Natural killer cell (primary cell): Measurements from ENCODE around the gene MAD1L1. TPM values are rescaled to one million over a fixed set of nuclear protein-coding genes. Genes with fewer than 3 reads are reported as not detected.

ENCODE experiments used
- ATAC-seq, 3 donors: fragments of 150-1000 bp in 2 of 3; fragments of 200-7000 bp in 1 of 3; cut with Tn5 transposase; 1 replicate in 1 of 3; 2 replicates in 2 of 3; pipeline ENCODE4 v1.10.0; 2021; ENCODE audit warnings: mild to moderate bottlenecking in 2 of 3, moderate library complexity in 2 of 3
- DNase-seq, 2 donors: peaks; one replicate each; pipeline versions ENCODE4 v3.0.0 to v3.0.0-alpha.2; 2013 to 2021; ENCODE audit warnings: mixed read lengths in 1 of 2
- H3K27ac ChIP-seq: one replicate; pipeline ENCODE4 v1.5.1; 2013; ENCODE audit warnings: mild to moderate bottlenecking, low read length
- H3K27me3 ChIP-seq: one replicate; pipeline ENCODE4 v1.6.1; 2013; ENCODE audit warnings: low read length; ENCODE audit not compliant: control insufficient read depth, insufficient read depth
- H3K36me3 ChIP-seq: one replicate; pipeline ENCODE4 v1.6.1; 2013; ENCODE audit warnings: low read length; ENCODE audit not compliant: control insufficient read depth, insufficient read depth
- H3K4me1 ChIP-seq: one replicate; pipeline ENCODE4 v1.6.1; 2013; ENCODE audit warnings: low read length; ENCODE audit not compliant: control insufficient read depth, insufficient read depth
- H3K4me3 ChIP-seq: one replicate; pipeline ENCODE4 v1.5.1; 2013; ENCODE audit warnings: low read length
- H3K9me3 ChIP-seq: one replicate; pipeline ENCODE4 v1.6.1; 2013; ENCODE audit warnings: low read length; ENCODE audit not compliant: control insufficient read depth, insufficient read depth
- H3K27ac Mint-ChIP-seq, 2 donors: one replicate each; pipeline ENCODE4 v1.8.0; 2022; ENCODE audit warnings: mild to moderate bottlenecking in 2 of 2, mixed read lengths in 2 of 2, moderate library complexity in 1 of 2
- H3K27me3 Mint-ChIP-seq, 2 donors: one replicate each; pipeline ENCODE4 v1.8.0; 2022; ENCODE audit warnings: low read depth in 2 of 2, mixed read lengths in 2 of 2
- H3K36me3 Mint-ChIP-seq: one replicate; pipeline ENCODE4 v1.8.0; 2022; ENCODE audit warnings: mixed read lengths
- H3K4me1 Mint-ChIP-seq, 2 donors: one replicate each; pipeline ENCODE4 v1.8.0; 2022; ENCODE audit warnings: mixed read lengths in 2 of 2
- H3K4me3 Mint-ChIP-seq: one replicate; pipeline ENCODE4 v1.8.0; 2022; ENCODE audit warnings: mild to moderate bottlenecking, moderate library complexity, mixed read lengths
- H3K9me3 Mint-ChIP-seq, 2 donors: one replicate each; pipeline ENCODE4 v1.8.0; 2022; ENCODE audit warnings: mixed read lengths in 2 of 2
- CTCF ChIP-seq: fragments of 200-600 bp; IDR thresholded peaks from one replicate; pipeline ENCODE4 v1.8.0; 2022; ENCODE audit warnings: antibody characterized with exemption
- WGBS: methylation state at CpG from one replicate; pipeline ENCODE4 v1.1.7; 2013; ENCODE audit warnings: missing lambda C conversion rate; ENCODE audit not compliant: insufficient coverage; 5-methylcytosine and 5-hydroxymethylcytosine counted together
- intact Hi-C: fragments of 100-400 bp; cut with micrococcal nuclease; formaldehyde crosslinking; loops from one replicate; pipeline ENCODE4 v1.14.2; 2022
- total RNA-seq, 4 donors: library from RNA; stranded (reverse); fragments of 120-200 nt in 1 of 4; gene quantifications; one replicate each; pipeline versions ENCODE4 v1.2.3 to v1.2.4, GENCODE V29; 2013 to 2022

MAD1L1 gene
- total RNA-seq, 3 donors from 2014 or later (not counting 1 experiment from before 2014, with no cell fraction given), result 53.6 to 81.2 (median 77.4) TPM

DNA sequence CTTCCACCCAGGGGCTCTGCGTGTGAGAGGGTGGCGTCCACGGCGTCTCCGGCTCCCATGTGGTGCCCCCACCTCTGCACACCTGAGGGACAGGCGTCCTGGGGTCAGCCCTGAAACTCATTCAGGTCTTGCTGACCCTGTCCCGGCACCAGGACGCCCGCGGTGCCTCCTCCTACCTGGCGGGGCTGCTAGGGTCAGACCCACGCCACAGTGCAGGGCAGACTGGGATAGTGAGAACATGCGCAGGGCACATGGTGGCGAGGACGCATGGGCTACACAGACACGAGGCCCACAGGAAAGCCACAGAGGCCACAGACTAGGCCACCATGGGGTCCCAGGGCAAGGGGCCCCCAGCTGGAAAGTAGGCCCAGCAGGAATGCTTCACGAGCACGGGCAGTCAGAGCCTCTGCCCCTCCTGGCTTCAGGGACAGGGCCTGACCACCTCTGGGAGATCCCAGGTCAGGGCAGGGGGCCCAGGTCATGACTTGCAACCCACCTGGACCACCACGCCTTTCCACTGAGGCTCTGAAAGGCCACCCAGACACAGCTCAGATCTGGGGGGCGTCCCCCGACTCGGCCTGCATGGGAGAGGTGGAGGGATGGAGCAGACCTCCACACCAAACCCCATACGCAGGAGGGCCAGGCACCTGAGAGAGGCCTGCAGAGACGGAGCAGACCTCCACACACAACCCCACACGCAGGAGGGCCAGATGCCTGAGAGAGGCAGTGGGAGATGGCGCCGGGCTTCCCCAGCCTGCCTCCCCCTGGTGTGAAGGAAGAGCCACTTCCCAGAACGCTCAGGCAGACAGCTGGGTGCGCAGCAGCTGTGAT, 374.1 kb downstream of the MAD1L1 start:
- Mint-ChIP-seq H3K9me3 (no peaks in the 10 kb centered on the region), H3K4me1 (peaks cover 19 to 28% of the 10 kb centered on the region in 2 donors), H3K27ac (no peak overlapping the region), H3K4me3 (no peak overlapping the region), H3K27me3 (no peaks in the 10 kb centered on the region), H3K36me3 (no peaks in the 10 kb centered on the region)
- ATAC-seq (no peak), DNase-seq (no peak)
- no peaks in the 10 kb centered on the region for H3K36me3 ChIP-seq
- peaks cover 13% of the 10 kb centered on the region for H3K9me3 ChIP-seq
- 88% methylated on average over 25 of the region's 29 CpGs for WGBS
- H3K4me1 ChIP-seq, result peaks cover 22% of the 10 kb centered on the region
- H3K27me3 ChIP-seq, result no peaks in the 10 kb centered on the region
- no peak overlapping the region for H3K27ac ChIP-seq
- H3K4me3 ChIP-seq, result no peak overlapping the region
- intact Hi-C loops, result no loop called here
- no peak for TF ChIP-seq CTCF

DNA sequence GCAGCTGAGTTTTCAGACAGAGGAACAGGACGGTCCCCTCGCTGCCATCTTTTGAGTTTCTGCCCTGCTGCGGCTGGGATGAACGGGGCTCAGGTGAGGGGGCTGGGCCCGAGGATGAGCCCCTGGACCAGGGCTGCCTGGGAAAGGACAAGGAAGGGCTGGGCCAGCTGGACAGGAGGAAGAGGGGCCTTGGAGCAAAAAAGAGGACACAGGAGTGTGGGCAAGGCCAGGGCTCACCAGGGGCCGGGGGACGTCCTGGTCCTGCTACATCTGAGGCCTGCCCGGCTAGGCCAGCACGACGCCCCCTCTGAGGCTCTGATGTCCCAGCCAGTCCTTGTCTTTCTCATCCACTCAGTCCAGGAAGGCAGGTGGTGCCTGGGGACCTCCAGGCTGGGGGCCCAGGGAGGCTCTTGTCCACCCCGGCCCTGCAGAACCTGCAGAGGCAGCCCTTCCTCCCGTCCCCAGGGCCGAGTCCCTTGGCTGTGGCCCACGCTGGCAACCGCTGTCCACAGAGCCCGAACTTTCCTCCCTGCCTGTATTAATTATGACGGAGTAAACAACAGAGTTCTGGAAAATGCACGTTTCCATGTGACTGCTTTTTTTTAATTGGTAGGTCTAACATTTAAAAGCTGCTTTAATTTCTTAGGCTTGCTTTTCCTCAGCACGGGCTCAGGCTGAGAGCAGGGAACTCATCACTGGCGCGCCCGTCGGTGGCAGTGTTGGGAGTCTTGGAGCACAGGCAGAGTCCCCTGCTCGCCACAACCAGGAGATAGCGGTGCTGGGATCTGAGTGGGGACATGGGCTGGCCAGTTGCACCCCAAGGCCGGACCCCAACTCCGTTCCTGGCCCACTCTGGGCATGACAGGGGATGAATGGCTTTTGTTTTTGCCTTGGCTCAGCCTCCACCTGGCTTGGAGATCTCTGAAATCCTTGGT, 375.0 kb downstream of the MAD1L1 start:
- H3K27me3 ChIP-seq, result no peaks in the 10 kb centered on the region
- Mint-ChIP-seq H3K4me3 (no peak overlapping the region), H3K4me1 (peaks cover 19 to 34% of the 10 kb centered on the region in 2 donors), H3K9me3 (no peaks in the 10 kb centered on the region), H3K27me3 (no peaks in the 10 kb centered on the region), H3K36me3 (no peaks in the 10 kb centered on the region), H3K27ac (no peak overlapping the region)
- no peak overlapping the region for H3K27ac ChIP-seq
- no peak for TF ChIP-seq CTCF
- H3K4me1 ChIP-seq, result peaks cover 29% of the 10 kb centered on the region
- 97% methylated on average over 27 of the region's 27 CpGs for WGBS
- DNase-seq (no peak), ATAC-seq (no peak)
- H3K4me3 ChIP-seq, result no peak overlapping the region
- peaks cover 13% of the 10 kb centered on the region for H3K9me3 ChIP-seq
- H3K36me3 ChIP-seq, result no peaks in the 10 kb centered on the region
- intact Hi-C loops, result no loop called here

- peaks cover 19 to 38% of the 10 kb centered on the region in 2 donors for H3K4me1 Mint-ChIP-seq
- no peak overlapping the region for H3K4me3 Mint-ChIP-seq
- 91% methylated on average over 24 of the region's 24 CpGs for WGBS
- no peak overlapping the region for H3K27ac Mint-ChIP-seq
- intact Hi-C loops, result no loop called here
- no peaks in the 10 kb centered on the region for H3K36me3 ChIP-seq
- H3K27ac ChIP-seq, result no peak overlapping the region
- no peak for TF ChIP-seq CTCF
- no peaks in the 10 kb centered on the region for H3K9me3 Mint-ChIP-seq
- DNase-seq, result no peak
- no peak for ATAC-seq
- H3K27me3 ChIP-seq, result no peaks in the 10 kb centered on the region
- H3K4me1 ChIP-seq, result peaks cover 29% of the 10 kb centered on the region
- no peaks in the 10 kb centered on the region for H3K36me3 Mint-ChIP-seq
- peaks cover 13% of the 10 kb centered on the region for H3K9me3 ChIP-seq
- no peak overlapping the region for H3K4me3 ChIP-seq
- no peaks in the 10 kb centered on the region for H3K27me3 Mint-ChIP-seq
These were observed 375.8 kb downstream of the MAD1L1 start for GRCh38 chr7:1856888-1857441.
